GM18907 (cell line): ENCODE data around the gene APEX1.
"Not testable (repeated sequence)": the region's sequence is repeated elsewhere in the genome, so short reads cannot be mapped to it uniquely, and the experiment has no call there.

Experiments
- ATAC-seq: cut with Tn5 transposase; IDR thresholded peaks from one replicate; pipeline ENCODE4 v1.9.1; 2021; ENCODE audit warnings: mild to moderate bottlenecking, moderate library complexity; ENCODE audit not compliant: unreplicated experiment

Gene APEX1

DNA sequence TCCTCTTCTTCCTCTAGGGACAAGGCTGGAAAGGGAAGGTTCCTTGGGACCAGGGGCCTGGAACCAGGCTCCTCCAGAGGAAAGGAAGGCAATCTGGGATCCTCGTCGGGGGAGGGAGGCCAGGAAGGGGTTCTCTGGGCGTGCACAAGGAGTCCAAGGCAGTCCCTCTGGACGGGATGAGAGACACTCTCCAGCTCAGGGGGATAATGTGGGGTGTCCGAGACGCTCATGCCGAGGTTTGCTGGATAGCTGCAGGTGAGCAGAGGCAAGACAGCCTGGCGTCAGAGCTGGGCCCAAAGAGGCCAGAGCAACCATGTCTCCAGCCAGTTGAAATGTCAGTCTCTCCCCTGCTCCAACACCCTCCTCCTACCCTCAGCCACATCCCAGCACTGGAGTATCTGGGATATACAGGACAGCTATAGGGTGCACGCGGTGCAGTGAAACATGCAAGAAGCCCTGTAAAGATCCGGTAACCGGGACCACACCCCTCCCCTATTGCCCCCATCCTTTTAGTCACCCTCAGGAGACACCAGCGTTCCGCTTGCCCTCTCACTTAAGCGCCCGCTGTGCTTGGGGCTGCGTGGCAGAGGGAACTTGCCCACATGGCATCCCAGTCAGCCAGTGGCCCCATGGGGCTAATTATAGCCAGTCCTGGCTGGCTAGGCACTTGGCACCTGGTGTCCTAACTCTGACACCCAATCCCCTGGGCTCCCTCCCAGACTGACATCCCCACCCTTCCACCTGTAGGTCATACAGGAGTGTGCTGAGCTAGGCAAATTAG is 19.3 kb upstream of the APEX1 start, which contains the start of gene KLHL33:
Gene KLHL33, minus strand, starts transcription at position 585 of the 781 bp plus-strand sequence. Its CDS starts 355 bp downstream, at position 230.
- ATAC-seq: no peak

DNA sequence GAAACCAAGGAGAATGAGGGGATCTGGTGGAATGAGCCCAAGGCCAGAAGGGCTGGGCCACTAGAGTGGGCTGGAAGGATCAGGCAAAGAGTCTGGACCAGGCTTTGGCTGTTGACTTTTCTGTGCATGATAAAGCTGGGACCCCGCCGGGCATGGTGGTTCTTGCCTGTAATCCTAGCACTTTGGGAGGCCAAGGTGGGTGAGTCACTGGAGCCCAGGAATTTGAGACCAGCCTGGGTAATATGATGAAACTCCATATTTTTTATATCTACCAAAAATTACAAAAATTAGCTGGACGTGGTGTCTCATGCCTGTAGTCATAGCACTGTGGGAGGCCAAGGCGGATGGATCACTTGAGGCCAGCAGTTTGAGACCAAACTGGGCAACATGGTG is 18.7 kb upstream of the APEX1 start:
- ATAC-seq: no peak

DNA sequence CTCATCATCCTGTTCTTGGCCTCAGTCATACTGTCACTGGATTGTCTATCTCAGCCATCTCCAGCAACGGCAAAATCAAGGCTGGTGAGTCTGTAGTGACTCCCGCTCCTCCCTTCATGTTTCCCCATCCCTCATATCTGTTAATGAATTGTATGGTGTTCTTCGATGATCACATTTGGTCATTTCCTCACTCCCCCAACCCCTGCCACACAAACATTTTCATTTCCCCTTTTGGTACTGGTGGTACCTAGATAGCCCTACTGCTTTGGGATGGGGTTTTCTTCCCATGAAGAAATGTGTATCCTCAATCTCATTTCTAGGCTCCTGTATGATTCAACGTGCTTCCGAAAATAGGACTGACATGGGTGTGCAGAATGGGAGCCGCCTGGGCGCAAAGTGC is 16.4 kb upstream of the APEX1 start:
- ATAC-seq: peak; percentile 62

DNA sequence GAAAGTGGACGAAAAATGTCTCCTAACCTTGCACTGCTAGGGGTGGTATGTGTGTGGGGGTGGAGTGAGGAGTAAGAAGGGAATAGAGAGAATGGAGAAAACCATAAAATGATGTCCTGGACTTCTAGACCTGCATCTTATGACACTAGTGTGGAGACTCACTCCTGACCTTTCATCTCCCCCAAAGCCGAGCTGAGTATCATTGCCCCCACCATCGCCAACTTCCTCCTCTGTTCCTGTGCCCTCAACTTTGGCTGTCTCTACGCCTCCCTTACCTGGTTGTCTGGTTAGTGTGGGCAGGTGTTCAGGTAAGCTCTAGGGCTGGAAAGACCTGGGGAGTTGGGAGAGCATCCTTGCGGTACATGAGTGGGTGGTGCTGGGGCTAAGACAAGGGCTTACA is 14.6 kb upstream of the APEX1 start:
- no peak for ATAC-seq

- ATAC-seq: no peak
Observed at GRCh38 chr14:20440882-20441281, 14.1 kb upstream of the APEX1 start.

GRCh38 chr14:20441461-20441860 is 13.6 kb upstream of the APEX1 start:
- no peak for ATAC-seq

DNA sequence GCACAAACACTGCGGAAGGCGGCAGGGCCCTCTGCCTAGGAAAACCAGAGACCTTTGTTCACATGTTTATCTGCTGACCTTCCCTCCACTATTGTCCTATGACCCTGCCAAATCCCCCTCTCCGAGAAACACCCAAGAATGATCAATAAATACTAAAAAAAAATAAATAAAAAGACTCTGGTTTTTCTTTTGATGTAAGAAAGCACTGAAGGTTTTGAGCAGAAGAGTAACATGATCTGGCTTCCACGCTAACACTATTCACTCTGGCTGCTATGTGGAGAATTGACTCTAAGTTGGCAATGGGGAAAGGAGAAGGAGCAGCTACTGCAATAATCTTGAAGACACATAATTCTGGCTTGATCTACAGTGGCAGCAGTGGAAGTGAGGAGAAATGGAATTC is 11.4 kb upstream of the APEX1 start:
- ATAC-seq: not testable (repeated sequence)

GRCh38 chr14:20446889-20447288 is 8.1 kb upstream of the APEX1 start:
- ATAC-seq: no peak

GRCh38 chr14:20452831-20453230 is 2.2 kb upstream of the APEX1 start:
- not testable (repeated sequence) for ATAC-seq

GRCh38 chr14:20455355-20456300 is 602 bp downstream of the APEX1 start:
- peak; percentile 60 for ATAC-seq

- no peak for ATAC-seq
Observed at GRCh38 chr14:20456971-20457370, 1.9 kb downstream of the APEX1 start.

GRCh38 chr14:20458031-20458789 is 3.2 kb downstream of the APEX1 start:
- ATAC-seq: no peak

- peak; percentile 20 for ATAC-seq
Observed at GRCh38 chr14:20460458-20461224, 5.6 kb downstream of the APEX1 start.

GRCh38 chr14:20461225-20462141 is 6.5 kb downstream of the APEX1 start, which contains the start of gene PIP4P1:
TSS of gene PIP4P1 (minus strand) at chr14:20461434. CDS start at chr14:20461325, 109 bp downstream.
- peak; percentile 95 for ATAC-seq

DNA sequence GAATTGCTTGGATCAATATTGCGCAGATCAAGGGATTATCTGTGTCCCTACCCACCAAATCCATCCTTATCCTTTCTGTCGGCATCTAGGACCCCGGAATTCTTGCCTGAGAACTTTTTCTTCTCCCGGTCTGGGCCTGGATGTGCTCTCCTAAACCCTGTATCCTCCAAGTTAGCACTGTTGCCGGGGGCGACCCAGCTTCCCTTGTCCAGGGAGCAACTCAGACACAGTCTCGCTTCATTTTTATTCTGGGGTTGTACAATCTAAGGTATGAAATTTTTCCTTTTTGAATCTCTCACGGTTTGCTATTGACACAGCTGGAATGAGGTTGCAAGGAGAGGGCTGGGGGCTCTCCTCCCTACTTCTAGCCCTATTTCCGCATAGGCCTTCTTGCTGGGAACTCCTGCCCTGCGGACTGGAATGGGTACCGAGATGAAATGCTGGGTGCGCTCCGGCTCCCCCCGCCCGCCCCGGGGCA is 13.8 kb downstream of the APEX1 start:
- ATAC-seq: peak; percentile 8

GRCh38 chr14:20469242-20469889 is 14.3 kb downstream of the APEX1 start, which contains the start of gene PNP:
TSS of gene PNP (plus strand) at chr14:20469406. CDS start at chr14:20469525, 119 bp downstream.
- peak; percentile 98 for ATAC-seq

- peak; percentile 35 for ATAC-seq
Observed at GRCh38 chr14:20469890-20470602, 15.0 kb downstream of the APEX1 start.

- ATAC-seq: no peak
Observed at GRCh38 chr14:20470603-20470901, 15.5 kb downstream of the APEX1 start.
